Sigmoid colon (tissue), 7 donors: ENCODE results near the gene TRIM6. TPM values are rescaled to one million over a fixed set of nuclear protein-coding genes. Genes with fewer than 3 reads are reported as not detected.
"Not testable (repeated sequence)": the region's sequence is repeated elsewhere in the genome, so short reads cannot be mapped to it uniquely, and the experiment has no call there.

ENCODE experiments used
- DNase-seq: peaks from one replicate; pipeline ENCODE4 v3.0.0-alpha.2; 2019
- H3K27ac ChIP-seq, 4 donors: fragments of 200-600 bp; sonication (generic); one replicate each; pipeline ENCODE4 v1.5.1; 2016 to 2019; ENCODE audit warnings: mild to moderate bottlenecking in 1 of 4
- H3K27me3 ChIP-seq, 3 donors: fragments of 200-600 bp; sonication (generic); one replicate each; pipeline ENCODE4 v1.5.1; 2019; ENCODE audit warnings: mild to moderate bottlenecking in 1 of 3
- H3K36me3 ChIP-seq, 4 donors: fragments of 200-600 bp; sonication (generic); one replicate each; pipeline ENCODE4 v1.5.1; 2016 to 2019
- H3K4me1 ChIP-seq, 4 donors: fragments of 200-600 bp; sonication (generic); one replicate each; pipeline ENCODE4 v1.5.1; 2017 to 2019
- H3K4me3 ChIP-seq, 4 donors: fragments of 200-600 bp; sonication (generic); one replicate each; pipeline ENCODE4 v1.5.1; 2017 to 2019; ENCODE audit warnings: mild to moderate bottlenecking in 2 of 4, moderate library complexity in 1 of 4
- H3K9me3 ChIP-seq, 4 donors: fragments of 200-600 bp in 3 of 4; sonication (generic) in 3 of 4; one replicate each; pipeline versions ENCODE4 v1.5.1 to v1.6.1; 2013 to 2019
- EP300 ChIP-seq, 4 donors: sonication (generic); formaldehyde crosslinking; IDR thresholded peaks; one replicate each; pipeline ENCODE4 v1.6.1; 2017; ENCODE audit warnings: antibody characterized with exemption in 4 of 4
- POLR2A ChIP-seq, 2 donors: fragments of 450-650 bp; IDR thresholded peaks; one replicate each; pipeline ENCODE4 v1.6.1; 2016; ENCODE audit warnings: antibody characterized with exemption in 2 of 2, mild to moderate bottlenecking in 2 of 2, moderate library complexity in 2 of 2
- POLR2AphosphoS5 ChIP-seq, 4 donors: sonication (generic); formaldehyde crosslinking; IDR thresholded peaks; one replicate each; pipeline ENCODE4 v1.6.1; 2017; ENCODE audit warnings: antibody characterized with exemption in 4 of 4
- WGBS, 2 donors: extraction: QIAGEN DNeasy Blood & Tissue Kit; methylation state at CpG; one replicate each; pipeline ENCODE4 v1.1.7; 2013; 5-methylcytosine and 5-hydroxymethylcytosine counted together
- intact Hi-C: fragments of 100-400 bp; cut with DNase I; formaldehyde crosslinking; loops from one replicate; pipeline ENCODE4 v1.15.1; 2023
- polyA plus RNA-seq, 3 donors: library from polyadenylated mRNA; stranded (reverse); fragments of 200-250 nt; gene quantifications; one replicate each; pipeline ENCODE4 v1.2.3, GENCODE V29; 2013
- total RNA-seq, 4 donors: library from RNA; depleted of rRNA; stranded (reverse); fragments of >200 nt; gene quantifications; one replicate each; pipeline ENCODE4 v1.1.0, GENCODE V29; 2016
- TF ChIP-seq, protein P1 (sequence below), 4 experiments: fragments of 450-650 bp in 3 of 4; fragments of 200-600 bp in 1 of 4; IDR thresholded peaks; one replicate each; pipeline ENCODE4 v1.5.1; 2016 to 2019; ENCODE audit warnings: antibody characterized with exemption in 4 of 4, mild to moderate bottlenecking in 3 of 4, moderate library complexity in 2 of 4
- donor health status: healthy with polysubstance abuse.
- donor health status: Bipolar disorder and iron deficiency.
- donor health status: healthy.

The TRIM6 gene
- total and polyA plus RNA-seq, 7 donors = 0.60 to 5.5 (median 3.5) TPM

DNA sequence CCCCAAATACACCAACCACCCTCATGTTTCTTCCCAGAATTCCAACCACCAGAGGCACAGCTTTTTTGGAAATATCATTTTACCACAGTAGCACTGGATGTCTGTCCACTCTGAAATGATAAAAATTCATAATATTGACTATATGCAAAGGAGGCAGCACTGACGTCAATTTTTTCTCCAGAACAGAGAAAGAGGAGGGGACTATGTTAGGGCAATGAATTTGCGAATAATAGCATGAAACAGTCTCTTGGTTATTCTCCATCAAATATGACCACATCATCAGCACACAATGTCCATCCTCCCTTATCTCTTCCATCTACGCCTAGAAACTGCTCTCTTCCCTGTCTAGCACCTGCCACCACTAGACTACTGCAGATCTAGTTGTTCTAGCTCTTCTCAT is 49.7 kb downstream of the TRIM6 start:
- WGBS, 2 donors = 91 to 93% methylated on average over 3 of the region's 3 CpGs
- no peak for DNase-seq
- no peak for TF ChIP-seq POLR2A (IDR thresholded peaks at IDR 0.05)
- no peak for TF ChIP-seq POLR2AphosphoS5 (IDR thresholded peaks at IDR 0.05)
- TF ChIP-seq EP300 (IDR thresholded peaks at IDR 0.05) = no peak
- TF ChIP-seq, protein P1, sequence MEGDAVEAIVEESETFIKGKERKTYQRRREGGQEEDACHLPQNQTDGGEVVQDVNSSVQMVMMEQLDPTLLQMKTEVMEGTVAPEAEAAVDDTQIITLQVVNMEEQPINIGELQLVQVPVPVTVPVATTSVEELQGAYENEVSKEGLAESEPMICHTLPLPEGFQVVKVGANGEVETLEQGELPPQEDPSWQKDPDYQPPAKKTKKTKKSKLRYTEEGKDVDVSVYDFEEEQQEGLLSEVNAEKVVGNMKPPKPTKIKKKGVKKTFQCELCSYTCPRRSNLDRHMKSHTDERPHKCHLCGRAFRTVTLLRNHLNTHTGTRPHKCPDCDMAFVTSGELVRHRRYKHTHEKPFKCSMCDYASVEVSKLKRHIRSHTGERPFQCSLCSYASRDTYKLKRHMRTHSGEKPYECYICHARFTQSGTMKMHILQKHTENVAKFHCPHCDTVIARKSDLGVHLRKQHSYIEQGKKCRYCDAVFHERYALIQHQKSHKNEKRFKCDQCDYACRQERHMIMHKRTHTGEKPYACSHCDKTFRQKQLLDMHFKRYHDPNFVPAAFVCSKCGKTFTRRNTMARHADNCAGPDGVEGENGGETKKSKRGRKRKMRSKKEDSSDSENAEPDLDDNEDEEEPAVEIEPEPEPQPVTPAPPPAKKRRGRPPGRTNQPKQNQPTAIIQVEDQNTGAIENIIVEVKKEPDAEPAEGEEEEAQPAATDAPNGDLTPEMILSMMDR (IDR thresholded peaks at IDR 0.05) = no peak
- Histone ChIP-seq H3K4me1 (no peaks in the 10 kb centered on the region), H3K27ac (no peak overlapping the region), H3K36me3 (peaks cover 0 to 31% (median 4%) of the 10 kb centered on the region in 4 donors), H3K4me3 (no peak overlapping the region), H3K9me3 (no peaks in the 10 kb centered on the region), H3K27me3 (no peaks in the 10 kb centered on the region)
- intact Hi-C loops = no loop called here

- H3K27me3 ChIP-seq = no peaks in the 10 kb centered on the region
- no peaks in the 10 kb centered on the region for H3K36me3 ChIP-seq
- H3K4me1 ChIP-seq = no peaks in the 10 kb centered on the region
- peaks cover 0 to 2% (median 0%) of the 10 kb centered on the region in 4 donors for H3K9me3 ChIP-seq
- no peak for TF ChIP-seq POLR2AphosphoS5 (IDR thresholded peaks at IDR 0.05)
- no peak for TF ChIP-seq POLR2A (IDR thresholded peaks at IDR 0.05)
- TF ChIP-seq, protein P1 (IDR thresholded peaks at IDR 0.05) = no peak
- DNase-seq = no peak
- intact Hi-C loops = no loop called here
- H3K27ac ChIP-seq = no peak overlapping the region
- 97 to 99% methylated on average over 4 of the region's 4 CpGs for WGBS, 2 donors
- H3K4me3 ChIP-seq = no peak overlapping the region
These were observed 59.0 kb downstream of the TRIM6 start for GRCh38 chr11:5655474-5655873.

GRCh38 chr11:5656956-5657355 is 60.5 kb downstream of the TRIM6 start:
- H3K27me3 ChIP-seq, DNase-seq, H3K9me3 ChIP-seq, H3K4me1 ChIP-seq, H3K27ac ChIP-seq, H3K4me3 ChIP-seq, H3K36me3 ChIP-seq, intact Hi-C loops: not testable (repeated sequence)
- WGBS, 2 donors = 98% methylated on average over 2 of the region's 2 CpGs

DNA sequence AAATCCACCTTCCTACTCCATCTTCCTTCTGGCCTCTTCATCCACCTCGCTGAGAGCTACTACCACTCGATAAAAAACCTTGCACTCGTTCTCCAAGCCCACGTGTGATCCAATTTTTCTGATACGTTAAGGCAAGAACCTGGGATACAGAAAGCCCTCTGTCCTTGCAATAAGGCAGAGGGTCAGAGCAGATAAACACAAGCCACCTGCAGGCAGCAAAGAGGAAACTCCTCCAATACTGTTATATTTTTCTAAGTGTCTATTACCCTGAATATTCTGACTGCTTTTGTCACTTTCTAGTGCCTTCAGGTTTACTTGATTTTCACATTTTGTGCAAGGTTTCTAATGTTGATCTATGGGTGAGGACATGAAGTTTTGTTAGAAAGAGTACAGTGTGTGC is 61.9 kb downstream of the TRIM6 start:
- H3K4me3 ChIP-seq = no peak overlapping the region
- no peak for DNase-seq
- peaks cover 0 to 8% (median 0%) of the 10 kb centered on the region in 4 donors for H3K36me3 ChIP-seq
- WGBS, 2 donors = 95 to 96% methylated on average over 5 of the region's 5 CpGs
- H3K27ac ChIP-seq = no peak overlapping the region
- H3K4me1 ChIP-seq = no peaks in the 10 kb centered on the region
- no peaks in the 10 kb centered on the region for H3K27me3 ChIP-seq
- TF ChIP-seq POLR2AphosphoS5 (IDR thresholded peaks at IDR 0.05) (no peak), EP300 (IDR thresholded peaks at IDR 0.05) (no peak), POLR2A (IDR thresholded peaks at IDR 0.05) (no peak)
- TF ChIP-seq, protein P1 (IDR thresholded peaks at IDR 0.05) = no peak
- intact Hi-C loops = no loop called here
- H3K9me3 ChIP-seq = no peaks in the 10 kb centered on the region

Other genes with a start within 250 kb of the TRIM6 start
- gene OR51B6, start 245.1 kb upstream of the TRIM6 start, total RNA-seq = not detected
- not detected for gene OR51B6, start 245.1 kb upstream of the TRIM6 start, polyA plus RNA-seq
- gene OR51M1, start 212.8 kb upstream of the TRIM6 start, total RNA-seq = not detected
- gene OR51M1, start 212.8 kb upstream of the TRIM6 start, polyA plus RNA-seq = under 1 TPM in 1 of 3 donors, not detected in 2; under 0.01 TPM
- not detected for gene OR51Q1, start 174.5 kb upstream of the TRIM6 start, total RNA-seq
- gene OR51Q1, start 174.5 kb upstream of the TRIM6 start, polyA plus RNA-seq = not detected
- gene OR51I1, start 155.1 kb upstream of the TRIM6 start, total RNA-seq = 1 to 10 TPM in 1 of 4 donors, not detected in 3; 2.2 TPM
- gene OR51I1, start 155.1 kb upstream of the TRIM6 start, polyA plus RNA-seq = not detected
- not detected for gene OR51I2, start 147.3 kb upstream of the TRIM6 start, total RNA-seq
- gene OR51I2, start 147.3 kb upstream of the TRIM6 start, polyA plus RNA-seq = not detected
- not detected for gene OR52D1, start 108.0 kb upstream of the TRIM6 start, total RNA-seq
- gene OR52D1, start 108.0 kb upstream of the TRIM6 start, polyA plus RNA-seq = not detected
- gene UBQLN3, start 86.7 kb upstream of the TRIM6 start, total RNA-seq = 1 to 10 TPM in 2 of 4 donors, under 1 TPM in 1, not detected in 1; 0.71 to 1.2 (median 1.1) TPM
- not detected for gene UBQLN3, start 86.7 kb upstream of the TRIM6 start, polyA plus RNA-seq
- gene UBQLNL, start 79.9 kb upstream of the TRIM6 start, total RNA-seq = 1 to 10 TPM in 1 of 4 donors, under 1 TPM in 3; 0.36 to 1.7 (median 0.60) TPM
- gene UBQLNL, start 79.9 kb upstream of the TRIM6 start, polyA plus RNA-seq = under 1 TPM in 1 of 3 donors, not detected in 2; 0.34 TPM
- gene OR52H1, start 48.1 kb upstream of the TRIM6 start, total RNA-seq = 1 to 10 TPM in 3 of 4 donors, not detected in 1; 1.5 to 3.0 (median 1.6) TPM
- gene OR52H1, start 48.1 kb upstream of the TRIM6 start, polyA plus RNA-seq = under 1 TPM in 1 of 3 donors, not detected in 2; 0.09 TPM
- gene OR52B6, start 15.8 kb upstream of the TRIM6 start, total RNA-seq = not detected
- under 1 TPM in 1 of 3 donors, not detected in 2; 0.07 TPM for gene OR52B6, start 15.8 kb upstream of the TRIM6 start, polyA plus RNA-seq
- 10 to 100 TPM in 1 of 4 donors, 1 to 10 TPM in 3; 3.5 to 10.2 (median 7.3) TPM for gene TRIM34, start 28.4 kb downstream of the TRIM6 start, total RNA-seq
- 1 to 10 TPM; 3.6 to 9.1 (median 7.4) TPM for gene TRIM34, start 28.4 kb downstream of the TRIM6 start, polyA plus RNA-seq
- gene TRIM5, start 88.4 kb downstream of the TRIM6 start, total RNA-seq = 10 to 100 TPM; 11.7 to 29.9 (median 14.3) TPM
- 10 to 100 TPM in 1 of 3 donors, 1 to 10 TPM in 2; 5.4 to 12.4 (median 7.2) TPM for gene TRIM5, start 88.4 kb downstream of the TRIM6 start, polyA plus RNA-seq
- gene TRIM22, start 93.2 kb downstream of the TRIM6 start, total RNA-seq = 10 to 100 TPM; 21.1 to 64.8 (median 40.5) TPM
- 100 to 1,000 TPM in 1 of 3 donors, 1 to 10 TPM in 2; 6.6 to 106 (median 7.9) TPM for gene TRIM22, start 93.2 kb downstream of the TRIM6 start, polyA plus RNA-seq
- under 1 TPM in 2 of 4 donors, not detected in 2; under 0.01 to 0.83 TPM for gene OR56B1, start 139.8 kb downstream of the TRIM6 start, total RNA-seq
- under 1 TPM in 1 of 3 donors, not detected in 2; 0.12 TPM for gene OR56B1, start 139.8 kb downstream of the TRIM6 start, polyA plus RNA-seq
- gene OR52N4, start 157.6 kb downstream of the TRIM6 start, total RNA-seq = 1 to 10 TPM in 1 of 4 donors, not detected in 3; 1.8 TPM
- under 1 TPM in 1 of 3 donors, not detected in 2; 0.60 TPM for gene OR52N4, start 157.6 kb downstream of the TRIM6 start, polyA plus RNA-seq
- not detected for gene OR52N5, start 186.7 kb downstream of the TRIM6 start, total RNA-seq
- not detected for gene OR52N5, start 186.7 kb downstream of the TRIM6 start, polyA plus RNA-seq
- not detected for gene OR52N1, start 194.6 kb downstream of the TRIM6 start, total RNA-seq
- gene OR52N1, start 194.6 kb downstream of the TRIM6 start, polyA plus RNA-seq = not detected
- not detected for gene OR52N2, start 212.3 kb downstream of the TRIM6 start, total RNA-seq
- gene OR52N2, start 212.3 kb downstream of the TRIM6 start, polyA plus RNA-seq = under 1 TPM in 1 of 3 donors, not detected in 2; 0.10 TPM
- not detected for gene OR52E6, start 245.3 kb downstream of the TRIM6 start, total RNA-seq
- not detected for gene OR52E6, start 245.3 kb downstream of the TRIM6 start, polyA plus RNA-seq